ENCODE measurements around the gene GALNT18. TPM values are rescaled to one million over a fixed set of nuclear protein-coding genes. Genes with fewer than 3 reads are reported as not detected.
A peak's percentile ranks its signal among the peaks of the same experiment; 100 is the strongest.

GALNT18 gene
- total RNA-seq, 1 donor from 2014 or later: 38.4 TPM

DNA sequence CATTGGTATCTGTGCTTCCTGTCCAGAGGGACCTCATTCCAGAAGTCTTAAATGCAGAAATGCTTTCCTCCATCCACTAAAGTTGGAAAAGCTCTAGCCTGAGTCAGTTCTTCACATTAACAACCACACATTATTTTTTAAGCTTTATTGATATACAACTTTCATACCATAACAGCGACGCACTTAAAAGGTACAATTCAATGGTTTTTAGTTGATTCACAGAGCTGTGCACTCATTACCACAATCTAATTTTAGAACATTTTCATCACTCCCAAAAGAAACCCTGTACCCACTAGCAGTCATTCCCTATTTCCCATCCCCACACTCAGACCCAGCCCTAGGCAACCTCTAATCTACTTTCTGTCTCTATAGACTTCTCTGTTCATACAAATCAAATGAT, 27.6 kb downstream of the GALNT18 start:
- TF ChIP-seq, protein P1, sequence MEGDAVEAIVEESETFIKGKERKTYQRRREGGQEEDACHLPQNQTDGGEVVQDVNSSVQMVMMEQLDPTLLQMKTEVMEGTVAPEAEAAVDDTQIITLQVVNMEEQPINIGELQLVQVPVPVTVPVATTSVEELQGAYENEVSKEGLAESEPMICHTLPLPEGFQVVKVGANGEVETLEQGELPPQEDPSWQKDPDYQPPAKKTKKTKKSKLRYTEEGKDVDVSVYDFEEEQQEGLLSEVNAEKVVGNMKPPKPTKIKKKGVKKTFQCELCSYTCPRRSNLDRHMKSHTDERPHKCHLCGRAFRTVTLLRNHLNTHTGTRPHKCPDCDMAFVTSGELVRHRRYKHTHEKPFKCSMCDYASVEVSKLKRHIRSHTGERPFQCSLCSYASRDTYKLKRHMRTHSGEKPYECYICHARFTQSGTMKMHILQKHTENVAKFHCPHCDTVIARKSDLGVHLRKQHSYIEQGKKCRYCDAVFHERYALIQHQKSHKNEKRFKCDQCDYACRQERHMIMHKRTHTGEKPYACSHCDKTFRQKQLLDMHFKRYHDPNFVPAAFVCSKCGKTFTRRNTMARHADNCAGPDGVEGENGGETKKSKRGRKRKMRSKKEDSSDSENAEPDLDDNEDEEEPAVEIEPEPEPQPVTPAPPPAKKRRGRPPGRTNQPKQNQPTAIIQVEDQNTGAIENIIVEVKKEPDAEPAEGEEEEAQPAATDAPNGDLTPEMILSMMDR (IDR thresholded peaks at IDR 0.05): no peak
- H3K27me3 Mint-ChIP-seq (ENCODE audit: low read depth): no peaks in the 10 kb centered on the region

DNA sequence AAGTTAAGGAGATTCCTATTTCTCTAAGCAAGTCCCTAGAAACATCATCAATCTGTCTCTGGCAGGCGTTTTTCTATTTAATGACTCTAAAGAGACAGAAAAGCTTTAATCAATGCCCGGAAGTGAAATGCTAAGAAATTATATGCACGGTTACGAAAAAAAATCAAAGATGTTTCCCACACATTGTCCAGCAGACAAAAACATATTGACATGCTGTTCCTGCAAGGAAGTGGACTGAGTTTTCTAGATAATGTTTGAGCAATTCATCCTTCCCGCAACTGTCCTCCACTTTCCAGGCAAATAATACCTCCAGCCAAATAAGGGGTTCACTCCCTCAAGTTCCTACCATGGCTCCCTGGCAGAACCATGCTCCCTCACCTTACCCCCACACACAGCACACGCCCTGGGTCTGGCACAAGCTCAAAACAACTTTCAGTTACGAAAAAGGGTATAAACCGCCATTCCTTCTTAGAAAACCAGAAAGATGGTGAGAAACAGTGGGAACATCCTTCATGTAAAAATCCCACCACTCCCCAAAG, 29.6 kb downstream of the GALNT18 start:
- TF ChIP-seq, protein P1 (IDR thresholded peaks at IDR 0.05): no peak
- peaks cover 35% of the 10 kb centered on the region for H3K4me1 Mint-ChIP-seq (ENCODE audit: low read depth)
- no peaks in the 10 kb centered on the region for H3K36me3 Mint-ChIP-seq (ENCODE audit: low read depth)
- no peaks in the 10 kb centered on the region for H3K27me3 Mint-ChIP-seq (ENCODE audit: low read depth)
- DNase-seq (ENCODE audit: low spot score): no peak
- H3K4me3 Mint-ChIP-seq (ENCODE audit: unreplicated experiment): no peak overlapping the region
- no peaks in the 10 kb centered on the region for H3K9me3 Mint-ChIP-seq (ENCODE audit: low read depth)
- H3K27ac Mint-ChIP-seq (ENCODE audit: unreplicated experiment): no peak overlapping the region

More for the DNA sequence above, 27.6 kb downstream of the GALNT18 start:
- DNase-seq (ENCODE audit: low spot score): no peak
- H3K27ac Mint-ChIP-seq (ENCODE audit: unreplicated experiment): no peak overlapping the region
- H3K4me3 Mint-ChIP-seq (ENCODE audit: unreplicated experiment): no peak overlapping the region
- H3K4me1 Mint-ChIP-seq (ENCODE audit: low read depth): peaks cover 18% of the 10 kb centered on the region
- peaks cover 2% of the 10 kb centered on the region for H3K36me3 Mint-ChIP-seq (ENCODE audit: low read depth)
- no peaks in the 10 kb centered on the region for H3K9me3 Mint-ChIP-seq (ENCODE audit: low read depth)

DNA sequence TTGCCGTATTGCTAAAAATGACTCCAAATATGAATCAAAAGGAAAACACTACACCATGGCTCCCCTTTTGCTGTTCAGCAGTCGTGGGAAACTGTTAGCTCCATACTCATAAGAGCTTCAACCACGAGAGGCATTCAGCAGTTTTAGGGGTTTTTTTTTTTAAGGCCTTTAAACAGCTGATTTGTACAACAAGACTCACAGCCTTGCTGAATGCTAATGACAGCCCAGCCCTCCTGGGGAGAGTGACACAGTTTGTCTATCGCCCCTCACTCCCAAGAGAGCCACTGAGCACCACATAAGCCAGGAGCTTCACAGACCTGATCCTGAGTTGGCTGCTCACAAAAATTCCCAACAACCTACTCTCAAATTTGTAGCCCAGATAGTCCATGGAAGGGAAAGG, 32.4 kb downstream of the GALNT18 start:
- TF ChIP-seq, protein P1 (IDR thresholded peaks at IDR 0.05): no peak
- H3K4me3 Mint-ChIP-seq (ENCODE audit: unreplicated experiment): no peak overlapping the region
- H3K27me3 Mint-ChIP-seq (ENCODE audit: low read depth): no peaks in the 10 kb centered on the region
- no peak for DNase-seq (ENCODE audit: low spot score)
- H3K27ac Mint-ChIP-seq (ENCODE audit: unreplicated experiment): peak overlapping the region; percentile 76
- H3K9me3 Mint-ChIP-seq (ENCODE audit: low read depth): no peaks in the 10 kb centered on the region
- no peaks in the 10 kb centered on the region for H3K36me3 Mint-ChIP-seq (ENCODE audit: low read depth)
- H3K4me1 Mint-ChIP-seq (ENCODE audit: low read depth): peaks cover 58% of the 10 kb centered on the region

DNA sequence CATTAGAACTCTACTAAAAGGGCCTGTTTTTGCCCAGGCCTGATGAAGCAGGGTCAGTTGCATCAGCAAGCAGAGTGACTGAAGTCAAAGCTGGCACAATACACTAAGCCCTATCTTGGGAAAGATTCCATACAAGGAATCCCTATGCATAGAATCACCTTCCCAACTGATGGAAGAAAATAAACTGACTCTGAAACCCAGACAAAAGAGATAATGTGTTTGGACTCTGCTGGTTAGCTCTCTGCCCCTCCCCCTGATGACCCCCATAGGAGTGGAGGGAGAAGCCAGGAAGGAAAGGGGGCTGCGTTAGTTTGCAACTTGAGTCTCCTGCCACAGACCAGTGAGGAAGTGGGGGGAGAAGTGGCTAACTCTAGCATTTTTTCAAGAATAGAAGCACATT, 32.9 kb downstream of the GALNT18 start:
- Mint-ChIP-seq H3K4me1 (ENCODE audit: low read depth) (peaks cover 58% of the 10 kb centered on the region), H3K9me3 (ENCODE audit: low read depth) (no peaks in the 10 kb centered on the region), H3K27me3 (ENCODE audit: low read depth) (no peaks in the 10 kb centered on the region), H3K4me3 (ENCODE audit: unreplicated experiment) (peak overlapping the region; percentile 13), H3K36me3 (ENCODE audit: low read depth) (no peaks in the 10 kb centered on the region), H3K27ac (ENCODE audit: unreplicated experiment) (peak overlapping the region; percentile 76)
- TF ChIP-seq, protein P1 (IDR thresholded peaks at IDR 0.05): no peak
- no peak for DNase-seq (ENCODE audit: low spot score)

DNA sequence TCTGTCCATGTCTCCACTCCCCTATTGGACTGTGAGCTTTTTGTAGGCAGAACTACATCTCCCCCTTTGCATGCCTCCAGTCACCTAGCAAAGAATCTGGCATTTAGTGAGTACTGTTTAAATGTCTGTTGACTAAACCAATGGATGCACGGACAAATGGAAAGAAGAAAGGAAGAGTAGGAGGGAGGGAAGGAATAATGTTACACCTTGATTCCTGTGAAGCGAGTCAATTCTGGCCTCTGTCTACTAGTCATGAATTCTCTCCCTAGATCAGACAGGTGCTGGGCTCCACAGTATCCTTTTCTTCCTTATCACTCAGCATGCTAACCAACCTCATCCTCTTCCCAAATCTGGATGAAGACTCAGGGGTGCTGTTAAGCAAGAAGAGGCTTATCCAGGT, 33.6 kb downstream of the GALNT18 start:
- no peaks in the 10 kb centered on the region for H3K36me3 Mint-ChIP-seq (ENCODE audit: low read depth)
- H3K27ac Mint-ChIP-seq (ENCODE audit: unreplicated experiment): peak overlapping the region; percentile 76
- no peaks in the 10 kb centered on the region for H3K9me3 Mint-ChIP-seq (ENCODE audit: low read depth)
- no peak for DNase-seq (ENCODE audit: low spot score)
- peaks cover 64% of the 10 kb centered on the region for H3K4me1 Mint-ChIP-seq (ENCODE audit: low read depth)
- TF ChIP-seq, protein P1 (IDR thresholded peaks at IDR 0.05): no peak
- H3K4me3 Mint-ChIP-seq (ENCODE audit: unreplicated experiment): no peak overlapping the region
- H3K27me3 Mint-ChIP-seq (ENCODE audit: low read depth): no peaks in the 10 kb centered on the region
